ENCODE results near the gene ANKRD18B. TPM values are rescaled to one million over a fixed set of nuclear protein-coding genes. Genes with fewer than 3 reads are reported as not detected.
A peak's percentile ranks its signal among the peaks of the same experiment; 100 is the strongest.
"Not testable (repeated sequence)": the region's sequence is repeated elsewhere in the genome, so short reads cannot be mapped to it uniquely, and the experiment has no call there.

Gene ANKRD18B
- polyA plus RNA-seq (2012; ENCODE audit: insufficient read depth, insufficient read length): not detected

DNA sequence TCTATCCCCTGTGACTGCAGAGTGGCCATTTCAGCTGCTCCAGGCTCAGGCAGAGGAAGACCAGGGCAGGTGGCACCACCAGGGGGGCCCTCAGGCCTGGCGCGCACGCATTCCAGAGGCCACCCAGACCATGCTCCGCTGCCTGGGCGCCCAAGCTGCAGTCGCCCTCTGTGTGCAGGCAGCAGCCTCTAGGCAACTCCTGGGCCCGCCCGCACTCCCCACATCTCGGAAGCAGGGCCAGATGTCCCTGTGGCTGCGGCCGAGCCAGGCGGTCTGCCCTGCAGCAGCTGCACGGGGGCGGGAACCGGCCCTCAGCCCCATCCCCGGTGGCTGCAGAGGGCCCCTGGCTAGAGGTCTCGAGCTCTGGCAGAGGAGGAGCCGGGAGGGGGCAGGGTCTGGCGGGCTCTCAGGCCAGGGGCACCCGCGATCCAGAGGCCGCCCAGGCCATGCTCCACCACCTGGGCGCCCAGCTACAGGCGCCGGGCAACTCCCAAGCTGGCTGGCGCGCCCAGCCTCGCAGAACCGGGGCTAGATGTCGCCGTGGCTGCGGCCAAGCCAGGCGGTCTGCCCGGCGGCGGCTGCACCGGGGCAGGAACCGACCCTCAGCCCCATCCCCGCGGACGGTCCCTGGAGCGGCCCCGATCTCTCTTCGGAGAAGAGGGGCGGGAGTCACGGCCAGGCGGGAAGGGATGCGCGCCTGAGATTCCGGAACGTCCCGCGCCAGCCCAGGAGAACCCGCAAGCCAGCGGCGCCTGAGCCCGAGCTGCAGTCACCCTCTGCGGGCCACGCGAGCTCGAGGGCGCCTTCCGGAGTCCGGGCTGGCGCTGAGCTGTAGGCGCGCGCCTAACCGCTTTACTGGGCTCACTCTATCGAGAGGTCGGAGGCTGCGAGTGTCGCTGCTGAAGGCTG lies at the start of gene ANKRD18B:
ANKRD18B (plus strand) TSS at position 855 of the 909 bp plus-strand sequence. CDS start 239 bp downstream, outside the sequence.
- DNase-seq (ENCODE audit: low read depth, low spot score); H3K4me3 ChIP-seq (ENCODE audit: low read length): not testable (repeated sequence)

DNA sequence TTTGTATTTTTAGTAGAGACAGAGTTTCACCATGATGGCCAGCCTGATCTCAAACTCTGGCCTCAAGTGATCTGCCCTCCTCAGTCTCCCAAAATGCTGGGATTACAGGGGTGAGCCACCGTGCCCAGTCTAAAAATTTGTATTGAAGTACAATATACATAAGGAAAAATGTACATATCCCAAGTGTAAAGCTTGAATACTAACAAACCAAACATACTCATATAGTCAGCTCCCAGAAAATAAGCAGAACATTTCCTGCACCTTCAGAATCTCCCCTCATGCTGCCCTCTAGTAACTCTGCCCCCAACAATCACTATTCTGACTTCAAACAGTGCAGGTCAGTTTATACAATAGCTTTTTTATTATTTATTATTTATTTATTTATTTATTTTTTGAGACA lies 48.7 kb upstream of the ANKRD18B start:
- DNase-seq (ENCODE audit: low read depth, low spot score): no peak

DNA sequence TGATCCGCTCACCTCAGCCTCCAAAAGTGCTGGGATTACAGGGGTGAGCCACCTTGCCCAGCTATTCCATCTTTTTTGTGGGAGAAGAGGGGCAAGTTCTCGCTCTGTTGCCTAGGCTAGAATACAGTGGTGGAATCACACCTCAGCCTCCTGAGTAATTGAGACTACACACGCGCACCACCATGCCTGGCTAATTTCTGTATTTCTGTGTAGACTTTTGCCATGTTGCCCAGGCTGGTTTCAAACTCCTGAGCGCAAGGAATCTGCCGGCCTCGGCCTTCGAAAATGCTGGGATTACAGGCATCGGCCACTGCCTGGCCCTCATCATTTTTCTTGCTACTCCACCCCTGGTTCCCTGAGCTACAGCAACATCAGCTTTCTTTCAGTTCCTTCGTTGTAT lies 47.5 kb upstream of the ANKRD18B start:
- no peak for DNase-seq (ENCODE audit: low read depth, low spot score)
- no peak overlapping the region for H3K4me3 ChIP-seq (ENCODE audit: low read length)

More for the DNA sequence above, 48.7 kb upstream of the ANKRD18B start:
- no peak overlapping the region for H3K4me3 ChIP-seq (ENCODE audit: low read length)

DNA sequence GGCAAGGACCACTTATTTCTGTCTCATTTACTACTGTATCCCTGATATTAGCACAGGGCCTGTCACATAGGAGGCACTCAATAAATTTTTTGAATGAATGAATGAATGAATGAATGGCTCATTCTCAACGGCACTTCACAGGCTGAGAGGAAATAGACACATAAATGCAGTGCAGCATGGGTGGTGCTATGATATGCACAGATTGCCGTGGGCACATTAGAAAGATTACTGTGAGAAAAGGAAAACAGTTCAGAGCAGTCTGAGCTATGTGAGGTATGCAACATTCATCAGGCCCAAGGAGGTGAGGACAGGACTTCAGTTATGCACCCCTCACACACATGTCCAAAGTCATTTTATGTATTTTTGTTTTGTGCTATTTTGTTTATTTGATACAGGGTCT lies 43.9 kb upstream of the ANKRD18B start:
- DNase-seq (ENCODE audit: low read depth, low spot score): no peak

DNA sequence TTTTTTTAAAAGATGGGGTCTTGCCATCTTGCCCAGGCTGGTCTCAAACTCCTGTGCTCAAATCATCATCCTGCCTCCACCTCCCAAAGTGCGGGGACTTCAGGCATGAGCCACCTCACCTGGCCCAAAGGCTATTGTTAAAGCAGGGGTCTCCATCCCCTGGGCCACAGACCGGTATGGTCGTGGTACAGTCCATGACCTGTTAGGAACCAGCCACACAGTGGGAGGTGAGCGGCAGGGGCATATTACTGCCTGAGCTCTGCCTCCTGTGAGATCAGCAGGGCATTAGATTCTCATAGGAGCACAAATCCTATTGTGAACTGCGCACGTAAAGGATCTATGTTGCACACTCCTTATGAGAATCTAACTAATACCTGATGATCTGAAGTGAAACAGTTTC lies 43.1 kb upstream of the ANKRD18B start:
- DNase-seq (ENCODE audit: low read depth, low spot score): no peak
- no peak overlapping the region for H3K4me3 ChIP-seq (ENCODE audit: low read length)

More for the DNA sequence above, 43.9 kb upstream of the ANKRD18B start:
- no peak overlapping the region for H3K4me3 ChIP-seq (ENCODE audit: low read length)

DNA sequence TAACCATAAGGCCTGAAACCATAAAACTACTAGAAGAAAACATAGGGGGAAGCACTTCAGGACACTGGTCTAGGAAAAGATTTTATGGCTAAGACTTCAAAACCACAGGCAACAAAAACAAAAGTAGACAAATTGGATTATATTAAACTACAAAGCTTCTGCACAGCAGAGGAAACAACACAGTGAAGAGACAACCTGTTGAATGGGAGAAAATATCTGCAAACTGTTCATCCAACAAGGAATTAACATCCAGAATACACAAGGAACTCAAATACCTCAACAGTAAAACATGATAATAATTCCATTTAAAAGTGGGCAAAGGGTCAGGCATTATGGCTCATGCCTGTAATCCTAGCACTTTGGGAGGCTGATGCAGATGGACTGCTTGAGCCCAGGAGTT lies 38.7 kb upstream of the ANKRD18B start:
- not testable (repeated sequence) for H3K4me3 ChIP-seq (ENCODE audit: low read length); DNase-seq (ENCODE audit: low read depth, low spot score)

DNA sequence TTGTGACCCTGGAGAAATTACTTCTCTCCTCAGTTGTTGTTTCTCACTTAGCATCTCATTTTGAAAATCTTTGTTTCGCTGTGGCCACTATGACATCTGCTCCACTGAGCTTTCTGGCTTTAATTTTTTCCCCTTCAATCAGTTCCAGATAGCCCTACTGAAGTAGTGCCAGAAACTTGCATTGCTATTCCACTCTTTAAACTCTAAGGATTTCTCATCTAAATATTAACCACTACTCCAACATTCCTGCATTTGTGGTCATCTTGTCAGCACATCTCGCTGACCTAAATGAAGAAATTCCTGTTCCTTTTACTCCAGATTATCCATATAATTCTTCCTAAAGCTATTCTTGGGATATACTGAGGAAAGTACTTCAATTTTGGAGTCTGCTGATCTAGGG lies 35.0 kb upstream of the ANKRD18B start:
- H3K4me3 ChIP-seq (ENCODE audit: low read length): no peak overlapping the region
- no peak for DNase-seq (ENCODE audit: low read depth, low spot score)

DNA sequence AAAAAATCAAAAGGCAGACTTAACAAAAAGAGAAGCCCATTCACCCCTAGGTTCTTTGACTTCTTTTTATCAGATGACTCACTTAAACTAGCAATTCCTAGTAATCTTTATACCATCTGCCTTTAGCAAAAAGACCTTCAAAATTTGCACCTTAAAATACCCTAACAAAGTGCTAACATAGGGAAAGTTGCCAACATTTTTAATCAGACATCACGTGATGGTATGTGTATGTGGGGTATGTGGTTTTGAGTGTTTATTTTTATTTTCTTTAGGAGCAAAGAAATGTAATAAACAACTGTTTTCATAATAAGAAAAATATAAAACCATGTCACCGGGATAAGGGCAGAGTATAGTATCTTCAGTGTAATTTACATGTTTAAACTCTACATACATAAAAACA lies 30.2 kb upstream of the ANKRD18B start:
- DNase-seq (ENCODE audit: low read depth, low spot score): not testable (repeated sequence)

DNA sequence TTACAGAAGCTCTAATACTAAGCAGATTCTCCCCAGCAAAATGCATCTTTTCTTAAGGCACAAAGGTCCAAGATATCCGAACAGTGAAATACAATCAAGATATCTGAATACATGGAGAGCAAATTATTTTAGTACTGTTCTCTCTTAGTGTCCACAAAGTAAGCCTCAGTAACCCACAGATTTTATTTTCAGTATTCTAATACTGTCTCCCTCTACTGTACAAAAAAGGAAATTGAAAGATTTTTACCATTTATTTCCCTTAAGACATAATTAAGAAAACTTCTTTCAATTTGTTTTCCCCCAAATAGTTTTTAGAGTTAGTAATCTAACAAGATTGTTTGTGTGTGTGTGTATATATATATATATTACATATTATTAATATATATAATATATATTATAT lies 25.7 kb upstream of the ANKRD18B start:
- peak; percentile 4 for DNase-seq (ENCODE audit: low read depth, low spot score)
- H3K4me3 ChIP-seq (ENCODE audit: low read length): no peak overlapping the region

More for the DNA sequence above, 30.2 kb upstream of the ANKRD18B start:
- H3K4me3 ChIP-seq (ENCODE audit: low read length): not testable (repeated sequence)

DNA sequence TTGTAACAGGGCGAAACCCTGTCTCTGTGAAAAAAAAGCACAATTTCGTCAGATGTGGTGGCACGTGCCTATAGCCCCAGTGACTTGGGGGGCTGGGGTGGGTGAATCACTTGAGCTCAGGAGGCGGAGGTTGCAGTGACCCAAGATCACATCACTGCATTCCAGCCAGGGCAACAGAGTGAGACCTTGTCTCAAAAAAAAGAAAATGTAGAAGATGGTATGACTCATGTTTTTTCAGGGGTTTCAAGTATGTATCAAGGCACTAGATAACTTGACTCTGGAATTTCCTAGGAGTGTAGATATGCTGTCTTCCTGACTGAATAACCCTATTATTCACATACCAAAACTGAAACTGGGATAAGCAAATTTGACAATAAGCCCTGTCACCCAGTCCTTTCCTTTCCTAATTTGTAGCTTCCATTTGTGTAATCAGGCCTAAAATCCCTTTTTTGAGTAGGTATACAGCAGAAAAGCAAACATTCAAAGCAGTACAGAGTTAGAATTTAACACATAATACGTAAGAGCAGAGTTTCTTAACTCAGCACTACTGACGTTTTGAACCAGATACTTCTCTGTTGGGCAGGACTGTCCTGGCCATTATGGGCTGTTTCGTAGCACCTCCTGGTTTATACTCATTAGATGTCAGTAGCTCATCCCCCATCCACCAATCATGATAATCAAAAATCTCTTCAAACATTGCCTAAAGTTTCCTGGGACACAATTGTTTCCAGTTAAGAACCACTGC lies 17.3 kb upstream of the ANKRD18B start:
- no peak for DNase-seq (ENCODE audit: low read depth, low spot score)
- H3K4me3 ChIP-seq (ENCODE audit: low read length): no peak overlapping the region

DNA sequence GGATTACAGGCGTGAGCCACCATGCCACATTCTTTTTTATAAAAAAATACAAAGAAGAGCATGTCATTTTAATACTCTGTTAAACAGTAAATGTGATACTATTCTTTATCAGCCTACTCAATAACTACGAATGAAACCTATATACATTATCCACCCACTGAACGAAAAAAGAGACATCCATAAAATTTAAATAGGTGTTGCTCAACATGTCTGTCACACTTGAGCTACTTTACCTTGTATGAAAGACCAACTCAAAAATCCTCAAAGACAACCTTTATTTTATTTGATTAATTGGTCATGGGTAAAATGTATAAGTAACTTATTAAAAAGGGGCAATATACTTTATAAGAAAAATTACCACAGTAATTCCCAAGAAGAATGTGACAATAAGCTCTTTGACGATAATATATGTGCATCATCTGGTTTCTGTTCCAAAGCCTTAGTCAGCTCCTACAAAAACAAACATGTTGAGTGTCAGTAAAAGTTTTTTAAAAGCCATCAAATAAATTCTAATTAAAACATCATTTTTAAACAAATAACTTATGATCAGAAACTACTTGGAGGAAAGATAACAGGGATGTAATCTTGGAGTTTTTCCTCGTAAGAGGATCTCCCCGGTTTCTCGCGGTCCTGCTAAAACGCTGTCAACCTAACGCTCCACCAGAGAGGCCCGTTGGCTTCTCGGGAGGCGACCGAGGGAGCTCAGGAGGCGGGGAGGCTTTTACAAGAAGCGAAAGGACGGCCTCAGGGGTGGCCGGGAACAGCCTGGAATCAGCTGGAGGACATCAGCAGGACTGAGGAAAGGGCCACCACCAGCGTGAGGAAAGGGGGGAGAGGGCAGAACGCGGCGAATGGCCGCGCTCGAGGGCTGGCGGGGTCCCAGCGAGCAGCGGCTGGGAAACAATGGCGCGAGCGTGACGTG lies 13.5 kb upstream of the ANKRD18B start:
- peak; percentile 49 for DNase-seq (ENCODE audit: low read depth, low spot score)

DNA sequence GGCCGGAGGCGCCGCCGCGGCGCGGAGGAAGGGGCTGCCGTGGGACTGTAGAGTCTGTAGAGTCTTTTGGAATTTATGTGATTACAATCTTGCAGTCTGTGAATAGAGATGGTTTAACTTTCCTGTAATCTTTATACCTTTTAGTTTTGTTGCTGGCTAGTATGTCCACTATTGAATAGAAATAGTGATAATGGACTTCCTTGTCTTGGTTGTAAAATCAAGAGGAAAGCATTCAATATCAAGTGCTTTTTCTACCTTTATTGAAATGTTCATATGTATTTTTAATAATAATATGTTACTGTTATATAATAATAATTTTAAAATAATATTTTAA lies 12.9 kb upstream of the ANKRD18B start:
- H3K4me3 ChIP-seq (ENCODE audit: low read length): peak overlapping the region; percentile 70

More for the DNA sequence above, 13.5 kb upstream of the ANKRD18B start:
- peak overlapping the region; percentile 70 for H3K4me3 ChIP-seq (ENCODE audit: low read length)

DNA sequence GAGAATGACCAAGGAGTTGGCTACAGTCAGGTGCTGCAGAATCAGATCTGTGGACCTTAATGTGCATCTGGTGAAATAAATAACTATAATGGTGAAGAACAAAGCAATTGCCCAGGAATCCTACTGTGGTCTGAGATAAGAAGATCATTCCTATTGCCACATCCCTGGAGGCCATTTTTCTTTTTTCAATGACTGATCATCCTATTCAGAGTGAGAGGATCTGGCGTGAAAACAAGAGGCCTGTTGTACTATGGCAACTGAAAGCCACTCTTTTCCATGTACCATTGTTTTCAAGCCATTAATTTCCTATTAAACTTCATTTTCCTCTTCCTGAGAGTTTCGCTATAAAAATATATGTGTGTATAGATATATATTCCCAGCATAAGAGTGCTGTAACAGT lies 11.5 kb upstream of the ANKRD18B start:
- not testable (repeated sequence) for DNase-seq (ENCODE audit: low read depth, low spot score); H3K4me3 ChIP-seq (ENCODE audit: low read length)

More for the DNA sequence above, 12.9 kb upstream of the ANKRD18B start:
- not testable (repeated sequence) for DNase-seq (ENCODE audit: low read depth, low spot score)

DNA sequence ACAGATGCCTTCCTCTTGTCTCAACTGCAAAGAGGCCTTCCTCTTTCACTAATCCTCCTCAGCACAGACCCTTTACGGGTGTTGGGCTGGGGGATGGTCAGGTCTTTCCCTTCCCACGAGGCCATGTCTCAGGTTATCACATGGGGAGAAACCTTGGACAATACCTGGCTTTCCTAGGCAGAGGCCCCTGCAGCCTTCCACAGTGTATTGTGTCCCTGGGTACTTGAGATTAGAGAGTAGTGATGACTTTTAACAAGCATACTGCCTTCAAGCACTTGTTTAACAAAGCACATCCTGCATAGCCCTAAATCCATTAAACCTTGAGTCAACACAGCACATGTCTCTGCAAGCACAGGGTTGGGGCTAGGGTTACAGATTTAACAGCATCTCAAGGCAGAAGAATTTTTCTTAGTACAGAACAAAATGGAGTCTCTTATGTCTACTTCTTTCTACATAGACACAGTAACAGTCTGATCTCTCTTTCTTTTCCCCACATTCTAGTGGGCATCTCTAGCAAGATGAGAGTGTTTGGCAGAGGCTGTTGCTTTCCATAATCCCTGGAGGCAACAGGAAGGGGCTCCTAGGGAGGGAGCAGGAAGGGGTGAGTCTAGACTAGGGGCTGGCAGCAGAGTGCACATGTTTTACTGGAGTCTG lies 8.6 kb upstream of the ANKRD18B start:
- DNase-seq (ENCODE audit: low read depth, low spot score); H3K4me3 ChIP-seq (ENCODE audit: low read length): not testable (repeated sequence)

DNA sequence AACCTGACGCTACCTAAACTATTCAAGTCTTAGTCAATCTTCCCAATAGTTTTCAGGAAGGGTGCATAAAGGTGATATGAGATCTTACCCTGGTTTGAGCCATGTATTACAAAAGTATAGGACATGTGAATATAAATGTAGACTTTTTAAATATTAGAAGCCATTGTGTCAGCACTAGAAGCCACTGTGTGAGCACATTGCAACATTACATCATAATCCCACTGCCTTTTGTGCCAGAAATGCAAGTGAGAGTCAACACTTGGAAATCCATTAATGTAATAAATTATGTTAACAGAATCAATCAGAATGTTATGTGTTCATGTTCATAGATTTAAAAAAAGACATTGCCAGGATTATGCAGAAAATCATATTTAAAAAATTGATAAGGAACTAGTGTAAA lies 7.7 kb upstream of the ANKRD18B start:
- not testable (repeated sequence) for DNase-seq (ENCODE audit: low read depth, low spot score); H3K4me3 ChIP-seq (ENCODE audit: low read length)

DNA sequence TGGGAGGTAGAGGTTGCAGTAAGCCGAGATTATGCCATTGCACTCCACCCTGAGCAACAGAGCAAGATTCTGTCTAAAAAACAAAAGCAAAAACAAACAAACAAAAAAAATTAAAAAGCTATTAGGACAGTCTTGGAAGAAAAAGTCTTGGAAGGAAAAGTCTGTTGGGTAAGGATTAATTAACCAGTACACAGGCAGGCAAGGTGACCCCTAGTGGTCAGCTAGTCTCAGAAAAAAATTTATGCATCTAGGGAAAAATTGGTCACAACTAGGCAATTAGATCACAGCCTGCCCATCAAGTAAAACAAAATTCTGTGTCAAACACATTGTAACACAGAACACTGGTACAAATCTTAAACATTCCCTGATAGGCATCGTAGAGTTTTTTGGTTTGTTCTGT lies 6.7 kb upstream of the ANKRD18B start:
- DNase-seq (ENCODE audit: low read depth, low spot score): no peak
- no peak overlapping the region for H3K4me3 ChIP-seq (ENCODE audit: low read length)

DNA sequence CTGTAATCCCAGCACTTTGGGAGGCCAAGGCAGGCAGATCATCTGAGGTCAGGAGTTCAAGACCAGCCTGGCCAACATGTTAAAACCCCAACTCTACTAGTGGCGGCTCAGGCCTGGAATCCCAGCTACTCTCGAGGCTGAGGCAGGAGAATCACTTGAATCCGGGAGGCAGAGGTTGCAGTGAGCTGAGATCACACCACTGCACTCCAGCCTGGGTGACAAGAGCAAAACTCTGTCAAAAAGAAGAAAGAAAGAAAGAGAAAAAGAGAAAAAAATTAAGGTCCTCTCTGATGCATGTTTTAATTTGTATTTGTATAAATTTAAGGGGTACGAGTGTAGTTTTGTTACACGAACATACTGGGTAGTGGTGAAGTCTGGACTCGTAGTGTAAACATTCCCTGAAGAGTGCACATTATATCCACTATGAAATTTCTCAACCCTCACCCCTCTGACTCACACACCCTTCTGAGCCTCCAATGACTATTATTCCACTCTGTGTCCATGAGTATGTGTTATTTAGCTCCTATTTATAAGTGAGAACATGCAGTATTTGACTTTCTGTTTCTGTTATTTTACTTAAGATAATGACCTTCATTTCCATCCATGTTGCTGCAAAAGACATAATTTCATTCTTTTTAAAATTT lies 6.0 kb upstream of the ANKRD18B start:
- not testable (repeated sequence) for DNase-seq (ENCODE audit: low read depth, low spot score); H3K4me3 ChIP-seq (ENCODE audit: low read length)

DNA sequence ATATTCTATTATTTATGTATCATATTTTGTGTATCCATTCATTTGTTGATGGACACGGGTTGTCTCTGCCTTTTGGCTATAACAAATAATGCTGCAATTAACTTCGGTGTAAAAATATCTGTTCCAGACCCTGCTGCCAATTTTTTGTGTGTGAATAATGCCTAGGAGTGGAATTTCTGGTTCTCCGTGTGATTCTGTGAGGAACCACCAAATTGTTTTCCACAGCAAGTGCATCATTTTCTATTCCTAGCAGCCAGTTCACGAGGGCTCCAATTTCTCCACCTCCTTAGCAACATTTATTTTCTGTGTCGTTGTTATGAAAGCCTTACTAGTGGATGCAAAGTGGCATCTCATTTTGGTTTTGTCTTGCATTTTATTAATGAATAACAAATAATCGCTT lies 2.2 kb upstream of the ANKRD18B start:
- H3K4me3 ChIP-seq (ENCODE audit: low read length); DNase-seq (ENCODE audit: low read depth, low spot score): not testable (repeated sequence)

Measured in Jurkat, Clone E6-1 (cell line).